Stimulated activated naive CD8-positive, alpha-beta T cell treated with anti-CD3 and anti-CD28 coated beads, Interleukin-15, amount 100 ng/mL, for 72 hours (primary cell): ENCODE results near the gene NDUFA3.

Experiments used
- ATAC-seq: fragments of 150-1000 bp; cut with Tn5 transposase; 2 replicates; pipeline ENCODE4 v1.10.0; 2021; ENCODE audit warnings: mild to moderate bottlenecking, moderate library complexity
- DNase-seq, 2 donors: peaks; one replicate each; pipeline ENCODE4 v3.0.0; 2021 to 2022
- H3K27ac Mint-ChIP-seq, 2 donors: one replicate each; pipeline ENCODE4 v1.8.0; 2022; ENCODE audit warnings: mild to moderate bottlenecking in 2 of 2, mixed read lengths in 2 of 2, moderate library complexity in 2 of 2
- H3K27me3 Mint-ChIP-seq: one replicate; pipeline ENCODE4 v1.8.0; 2022; ENCODE audit warnings: mixed read lengths
- H3K4me1 Mint-ChIP-seq: one replicate; pipeline ENCODE4 v1.8.0; 2022; ENCODE audit warnings: mild to moderate bottlenecking, mixed read lengths
- H3K4me3 Mint-ChIP-seq, 2 donors: one replicate each; pipeline ENCODE4 v1.8.0; 2022; ENCODE audit warnings: mild to moderate bottlenecking in 2 of 2, mixed read lengths in 2 of 2, moderate library complexity in 1 of 2
- H3K9me3 Mint-ChIP-seq, 2 donors: one replicate each; pipeline ENCODE4 v1.8.0; 2022; ENCODE audit warnings: mixed read lengths in 2 of 2

Gene NDUFA3

DNA sequence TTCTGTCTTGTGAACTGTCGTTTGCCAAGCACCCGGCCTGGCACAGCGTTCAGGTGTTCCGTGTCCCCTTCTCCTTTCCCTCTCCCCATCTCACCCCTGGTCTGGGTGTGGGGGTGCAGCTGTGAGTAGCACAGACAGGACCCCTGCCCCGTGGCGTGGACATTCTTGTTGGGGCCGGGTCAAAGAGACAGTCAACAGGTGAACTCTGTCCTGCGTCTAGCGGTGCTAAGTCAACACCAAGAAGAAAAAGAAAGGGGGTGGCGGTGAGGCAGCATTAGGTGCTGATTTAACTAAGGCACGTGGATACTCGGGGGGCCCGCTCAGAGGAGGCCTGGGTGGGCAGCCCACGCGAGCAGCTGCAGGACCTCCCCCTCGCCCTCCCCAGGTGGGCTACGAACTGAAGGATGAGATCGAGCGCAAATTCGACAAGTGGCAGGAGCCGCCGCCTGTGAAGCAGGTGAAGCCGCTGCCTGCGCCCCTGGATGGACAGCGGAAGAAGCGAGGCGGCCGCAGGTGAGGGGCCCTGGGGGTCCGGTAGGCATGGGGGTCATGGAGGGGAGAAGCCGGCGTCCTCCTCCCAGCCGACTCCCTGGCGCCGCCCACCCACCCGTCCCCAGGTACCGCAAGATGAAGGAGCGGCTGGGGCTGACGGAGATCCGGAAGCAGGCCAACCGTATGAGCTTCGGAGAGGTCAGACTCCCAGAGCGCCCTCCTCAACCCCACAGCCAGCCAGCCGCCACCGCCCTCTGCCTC, 25.2 kb downstream of the NDUFA3 start:
- Mint-ChIP-seq H3K9me3 (no peaks in the 10 kb centered on the region), H3K27ac (peak overlapping the region in 1 of 2 donors; percentile 76), H3K4me3 (no peak overlapping the region), H3K4me1 (no peaks in the 10 kb centered on the region), H3K27me3 (no peaks in the 10 kb centered on the region)
- no peak for DNase-seq
- peak; percentile 8 for ATAC-seq

DNA sequence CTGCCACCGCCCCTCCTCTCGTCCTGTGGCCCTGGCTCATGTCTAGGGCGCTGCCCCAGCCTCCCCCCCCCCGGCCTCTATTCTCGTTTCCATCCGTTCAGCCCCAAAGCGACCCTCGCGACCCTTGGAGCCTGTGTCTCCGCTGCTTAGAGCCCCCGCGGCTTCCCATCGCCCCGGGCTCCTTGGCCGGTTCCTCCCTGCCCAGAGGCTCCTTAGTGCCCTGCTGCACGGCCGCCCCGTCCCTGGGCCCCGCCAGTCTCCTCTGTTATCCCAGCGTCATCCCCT, 25.7 kb downstream of the NDUFA3 start:
- ATAC-seq (peak; percentile 14), DNase-seq (no peak)
- Mint-ChIP-seq H3K27me3 (no peaks in the 10 kb centered on the region), H3K4me1 (no peaks in the 10 kb centered on the region), H3K27ac (no peak overlapping the region), H3K4me3 (no peak overlapping the region), H3K9me3 (no peaks in the 10 kb centered on the region)

DNA sequence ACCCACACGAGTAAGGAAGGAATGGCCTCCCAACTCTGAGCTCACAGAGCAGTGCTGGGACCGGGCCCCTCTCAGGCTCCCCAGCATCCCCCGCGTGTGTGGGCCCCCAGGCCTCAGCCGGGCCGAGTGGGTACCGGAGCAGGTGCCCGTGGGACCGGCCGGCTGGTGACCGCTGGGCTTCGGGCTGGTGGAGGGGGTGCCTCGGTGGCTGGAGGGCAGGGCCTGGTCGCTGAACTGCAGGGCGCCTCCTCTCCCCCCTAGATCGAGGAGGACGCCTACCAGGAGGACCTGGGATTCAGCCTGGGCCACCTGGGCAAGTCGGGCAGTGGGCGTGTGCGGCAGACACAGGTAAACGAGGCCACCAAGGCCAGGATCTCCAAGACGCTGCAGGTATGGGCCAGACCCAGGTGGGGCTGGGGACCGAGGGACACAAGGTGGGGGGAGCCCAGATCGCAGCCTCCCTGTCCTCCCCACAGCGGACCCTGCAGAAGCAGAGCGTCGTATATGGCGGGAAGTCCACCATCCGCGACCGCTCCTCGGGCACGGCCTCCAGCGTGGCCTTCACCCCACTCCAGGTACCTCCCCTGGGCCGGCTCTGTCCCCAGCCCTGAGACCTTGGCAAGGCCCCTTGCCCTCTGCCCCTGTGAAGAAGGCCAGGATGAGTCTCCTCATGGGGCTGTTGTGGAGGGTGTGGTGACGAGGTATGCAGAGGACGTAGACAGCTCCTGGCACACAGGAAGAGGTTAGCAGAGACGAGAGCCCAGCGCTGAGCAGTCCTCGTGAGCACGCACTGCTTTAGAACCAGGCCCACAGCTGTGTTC, 26.4 kb downstream of the NDUFA3 start:
- no peaks in the 10 kb centered on the region for H3K9me3 Mint-ChIP-seq

DNA sequence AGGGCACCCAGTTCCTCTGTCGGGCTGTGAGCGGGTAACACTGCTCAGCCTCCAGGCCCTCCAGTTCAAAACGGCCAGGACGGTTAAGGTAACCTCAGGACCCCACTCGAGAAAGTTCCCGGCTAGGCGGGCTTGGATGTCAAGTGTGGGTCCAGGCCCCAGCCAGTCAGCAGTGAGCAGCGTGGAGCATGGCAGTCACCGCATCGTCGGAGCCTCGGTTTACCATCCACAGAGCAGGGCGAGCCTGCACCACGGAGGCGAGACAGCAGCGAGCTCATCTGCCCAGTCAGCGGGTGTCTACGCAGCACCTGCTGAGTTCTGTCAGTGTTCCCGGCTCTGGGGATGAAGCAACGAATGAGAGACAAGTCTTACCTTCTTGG, 27.0 kb downstream of the NDUFA3 start:
- no peak for ATAC-seq
- Mint-ChIP-seq H3K27ac (no peak overlapping the region), H3K4me1 (peaks cover 5% of the 10 kb centered on the region), H3K4me3 (no peak overlapping the region), H3K9me3 (no peaks in the 10 kb centered on the region), H3K27me3 (no peaks in the 10 kb centered on the region)
- DNase-seq = no peak

More for the DNA sequence above, 26.4 kb downstream of the NDUFA3 start:
- ATAC-seq (peak; percentile 42), DNase-seq (no peak)
- Mint-ChIP-seq H3K27me3 (no peaks in the 10 kb centered on the region), H3K4me3 (no peak overlapping the region), H3K27ac (peak overlapping the region in 1 of 2 donors; percentile 6), H3K4me1 (no peaks in the 10 kb centered on the region)

DNA sequence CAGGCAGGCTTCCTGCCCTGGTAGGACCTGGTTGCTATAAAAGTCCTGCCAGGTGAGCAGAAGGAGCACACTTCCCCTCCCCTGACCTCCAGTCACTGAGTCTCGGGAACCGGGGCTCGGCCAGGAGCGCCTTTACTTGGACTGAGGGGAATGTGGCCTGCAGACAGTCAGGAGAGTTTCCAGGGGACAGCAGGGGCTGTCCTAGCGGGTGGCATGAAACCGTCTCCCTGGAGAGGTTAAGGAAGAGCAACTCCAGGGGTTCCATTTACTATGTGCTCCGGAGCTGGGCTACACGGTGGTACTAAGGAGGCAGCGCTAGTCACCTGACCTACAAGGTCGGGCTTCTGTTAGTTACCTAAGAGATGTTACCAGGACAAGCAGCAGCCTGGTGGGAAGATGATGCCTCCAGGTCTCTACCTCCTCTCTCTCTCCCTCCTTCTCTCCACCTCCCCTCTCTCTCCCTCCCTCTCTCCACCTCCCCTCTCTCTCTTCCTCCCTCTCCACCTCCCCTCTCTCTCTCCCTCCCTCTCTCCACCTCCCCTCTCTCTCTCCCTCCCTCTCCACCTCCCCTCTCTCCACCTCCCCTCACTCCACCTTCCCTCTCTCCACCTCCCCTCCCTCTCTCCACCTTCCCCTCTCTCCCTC, 30.8 kb downstream of the NDUFA3 start:
- ATAC-seq (no peak), DNase-seq (no peak)
- peaks cover 17% of the 10 kb centered on the region for H3K4me1 Mint-ChIP-seq
- H3K27ac Mint-ChIP-seq = no peak overlapping the region
- no peaks in the 10 kb centered on the region for H3K9me3 Mint-ChIP-seq
- no peaks in the 10 kb centered on the region for H3K27me3 Mint-ChIP-seq
- H3K4me3 Mint-ChIP-seq = no peak overlapping the region

DNA sequence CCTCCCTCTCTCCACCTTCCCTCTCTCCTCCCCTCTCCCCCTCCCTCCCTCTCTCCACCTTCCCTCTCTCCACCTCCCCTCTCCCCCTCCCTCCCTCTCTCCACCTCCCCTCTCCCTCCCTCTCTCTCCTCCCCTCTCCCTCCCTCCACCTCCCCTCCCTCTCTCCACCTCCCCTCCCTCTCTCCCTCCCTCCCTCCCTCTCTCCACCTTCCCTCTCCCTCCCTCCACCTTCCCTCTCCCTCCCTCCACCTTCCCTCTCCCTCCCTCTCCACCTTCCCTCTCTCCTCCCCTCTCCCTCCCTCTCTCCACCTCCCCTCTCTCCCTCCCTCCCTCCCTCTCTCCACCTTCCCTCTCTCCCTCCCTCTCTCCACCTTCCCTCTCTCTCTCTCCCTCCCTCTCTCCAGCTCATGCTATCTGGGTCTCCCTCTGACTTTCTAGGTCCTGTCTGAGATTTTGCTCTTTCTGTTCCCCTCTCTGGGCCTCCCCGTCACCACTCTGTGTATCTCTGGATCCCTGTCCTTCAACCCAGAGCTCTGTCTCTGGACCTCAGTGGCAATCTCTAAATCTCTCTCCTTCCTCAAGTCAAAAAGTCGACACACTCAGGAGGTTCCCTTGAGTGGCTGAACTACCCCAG, 31.4 kb downstream of the NDUFA3 start:
- no peaks in the 10 kb centered on the region for H3K27me3 Mint-ChIP-seq
- no peak for DNase-seq
- no peak overlapping the region for H3K4me3 Mint-ChIP-seq
- no peak for ATAC-seq
- H3K4me1 Mint-ChIP-seq = peaks cover 23% of the 10 kb centered on the region
- peak overlapping the region in 1 of 2 donors; percentile 37 for H3K27ac Mint-ChIP-seq
- no peaks in the 10 kb centered on the region for H3K9me3 Mint-ChIP-seq

DNA sequence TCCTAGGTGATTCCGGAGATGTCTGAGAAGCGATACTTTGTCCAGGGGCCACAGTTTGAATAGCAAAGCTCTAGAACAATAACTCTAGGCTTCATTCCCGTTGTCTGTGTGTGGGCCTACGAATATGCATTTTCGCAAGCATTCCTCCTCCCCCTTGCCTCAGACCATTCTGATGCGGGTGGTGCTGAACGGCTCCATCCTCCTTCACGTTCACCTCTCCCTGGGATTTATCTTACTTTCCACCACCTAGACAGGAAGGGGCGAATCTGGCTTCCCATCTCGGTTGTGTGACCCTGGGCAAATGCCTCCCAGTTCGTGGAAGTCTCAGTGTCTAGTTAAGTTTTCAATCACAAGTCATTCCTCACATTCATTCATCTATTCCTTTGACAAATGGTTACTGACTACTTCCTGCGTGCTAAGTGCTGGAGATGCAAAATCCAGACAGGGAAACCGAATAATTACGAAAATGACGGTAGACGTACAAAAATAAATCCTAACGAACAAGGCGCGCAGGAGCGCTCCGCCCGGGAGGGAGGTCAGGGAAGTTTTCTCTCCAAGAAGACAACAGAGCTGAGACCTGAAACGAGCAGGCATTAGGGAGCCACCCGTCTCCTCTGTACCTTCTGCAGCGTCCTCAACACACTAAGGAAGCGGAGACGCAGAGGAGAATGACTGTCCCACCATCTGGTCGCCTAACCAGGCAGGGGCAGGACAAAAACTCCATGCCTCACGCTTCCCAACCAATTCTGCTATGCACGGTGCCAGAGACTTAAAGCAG, 33.6 kb downstream of the NDUFA3 start:
- no peaks in the 10 kb centered on the region for H3K9me3 Mint-ChIP-seq
- ATAC-seq = no peak
- no peak for DNase-seq
- peak overlapping the region; percentile 89 to 97 for H3K4me3 Mint-ChIP-seq
- no peaks in the 10 kb centered on the region for H3K27me3 Mint-ChIP-seq
- peak overlapping the region; percentile 88 to 98 for H3K27ac Mint-ChIP-seq
- peaks cover 42% of the 10 kb centered on the region for H3K4me1 Mint-ChIP-seq

DNA sequence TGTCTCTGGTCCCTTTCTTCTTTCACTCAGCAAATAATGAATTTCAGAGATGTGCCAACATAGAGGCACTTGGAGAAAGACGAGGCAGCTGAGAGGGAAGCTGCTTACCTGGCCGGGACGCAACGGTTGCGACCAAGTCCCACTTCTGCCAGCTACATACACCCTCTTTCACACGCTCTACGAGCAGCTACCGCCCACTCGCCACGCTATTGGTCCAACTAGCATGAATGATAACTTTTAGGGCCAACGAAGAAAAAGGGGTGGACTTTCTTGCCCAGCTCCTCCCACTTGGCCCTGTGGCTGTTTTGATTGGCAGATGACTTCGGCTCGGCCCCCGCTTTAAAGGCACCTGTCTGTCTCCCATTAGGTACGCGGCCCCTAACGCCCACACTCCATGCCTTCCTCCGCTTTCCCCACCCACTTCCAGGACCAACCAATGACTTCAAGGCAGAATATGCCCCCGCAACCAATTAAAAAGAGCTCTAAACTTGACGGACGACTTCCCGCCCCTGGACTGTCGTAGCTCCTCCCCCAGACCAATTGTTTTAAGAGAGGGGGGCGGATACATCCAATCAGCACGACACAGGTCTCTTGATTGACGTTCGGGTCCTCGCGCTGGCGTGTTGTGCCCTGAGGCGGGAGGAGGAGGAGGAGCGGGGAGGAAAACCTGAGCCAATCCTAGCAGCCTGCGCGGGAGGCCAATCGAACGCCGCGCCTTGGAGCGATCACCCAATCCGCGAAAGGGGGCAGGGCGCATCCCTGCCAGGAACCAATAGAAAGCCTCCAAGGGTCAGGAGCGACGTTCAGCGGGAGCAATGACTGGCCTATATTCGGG, 34.4 kb downstream of the NDUFA3 start:
- ATAC-seq (peak; percentile 90), DNase-seq (peak; percentile 99 to 100)
- Mint-ChIP-seq H3K27me3 (no peaks in the 10 kb centered on the region), H3K9me3 (no peaks in the 10 kb centered on the region), H3K4me1 (peaks cover 48% of the 10 kb centered on the region), H3K4me3 (peak overlapping the region; percentile 89 to 97), H3K27ac (peak overlapping the region; percentile 92 to 98)

DNA sequence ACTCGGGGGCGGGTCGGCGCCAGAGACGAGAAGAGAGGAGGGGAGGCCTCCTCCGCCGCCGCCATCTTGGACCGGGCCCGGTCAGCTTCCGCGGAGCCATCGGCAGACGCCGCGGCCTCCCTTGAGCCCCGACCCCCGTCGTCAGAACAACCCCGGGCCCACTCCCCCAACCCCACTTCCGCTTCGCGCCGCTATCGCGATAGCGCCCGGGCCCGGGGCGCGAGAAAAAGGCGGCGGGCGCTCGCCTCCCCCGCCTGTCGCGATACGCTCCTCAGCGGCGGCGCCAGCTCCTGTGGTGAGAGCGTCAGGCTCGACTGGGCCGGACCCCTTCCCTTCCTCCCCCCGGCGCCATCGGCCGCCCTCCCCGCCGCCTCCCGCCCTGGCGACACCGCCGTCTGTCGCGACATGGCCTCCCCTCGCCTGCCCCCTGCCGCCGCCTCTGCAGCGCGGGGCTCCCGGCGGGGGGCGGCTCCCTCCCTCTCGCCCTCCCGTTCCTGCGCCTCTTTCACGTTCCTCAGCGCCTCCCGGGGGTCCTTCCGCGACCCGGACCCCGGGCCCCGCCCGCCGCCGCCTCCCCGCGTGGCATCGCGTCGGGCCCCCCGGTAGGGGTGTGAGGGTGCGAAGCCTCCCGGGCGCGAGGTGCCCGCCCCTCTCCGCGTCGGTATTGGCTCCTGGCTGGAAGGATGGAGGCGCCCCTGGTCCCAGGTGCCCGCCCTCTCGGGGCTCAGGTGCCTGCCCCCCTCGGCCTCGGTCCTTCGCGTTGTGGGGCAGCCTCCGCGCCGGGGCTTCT, 35.2 kb downstream of the NDUFA3 start, which contains the start of gene CNOT3:
Gene CNOT3 (plus strand): TSS at position 64 of the 790 bp plus-strand sequence. CDS start 5,217 bp downstream, outside the sequence.
- Mint-ChIP-seq H3K27ac (peak within 1 kb of the TSS; percentile 98 to 99), H3K9me3 (no peaks in the 10 kb centered on the region), H3K4me3 (peak within 1 kb of the TSS; percentile 92 to 97), H3K27me3 (no peaks in the 10 kb centered on the region), H3K4me1 (peaks cover 52% of the 10 kb centered on the region)
- no peak for ATAC-seq
- DNase-seq = peak; percentile 15 to 31

DNA sequence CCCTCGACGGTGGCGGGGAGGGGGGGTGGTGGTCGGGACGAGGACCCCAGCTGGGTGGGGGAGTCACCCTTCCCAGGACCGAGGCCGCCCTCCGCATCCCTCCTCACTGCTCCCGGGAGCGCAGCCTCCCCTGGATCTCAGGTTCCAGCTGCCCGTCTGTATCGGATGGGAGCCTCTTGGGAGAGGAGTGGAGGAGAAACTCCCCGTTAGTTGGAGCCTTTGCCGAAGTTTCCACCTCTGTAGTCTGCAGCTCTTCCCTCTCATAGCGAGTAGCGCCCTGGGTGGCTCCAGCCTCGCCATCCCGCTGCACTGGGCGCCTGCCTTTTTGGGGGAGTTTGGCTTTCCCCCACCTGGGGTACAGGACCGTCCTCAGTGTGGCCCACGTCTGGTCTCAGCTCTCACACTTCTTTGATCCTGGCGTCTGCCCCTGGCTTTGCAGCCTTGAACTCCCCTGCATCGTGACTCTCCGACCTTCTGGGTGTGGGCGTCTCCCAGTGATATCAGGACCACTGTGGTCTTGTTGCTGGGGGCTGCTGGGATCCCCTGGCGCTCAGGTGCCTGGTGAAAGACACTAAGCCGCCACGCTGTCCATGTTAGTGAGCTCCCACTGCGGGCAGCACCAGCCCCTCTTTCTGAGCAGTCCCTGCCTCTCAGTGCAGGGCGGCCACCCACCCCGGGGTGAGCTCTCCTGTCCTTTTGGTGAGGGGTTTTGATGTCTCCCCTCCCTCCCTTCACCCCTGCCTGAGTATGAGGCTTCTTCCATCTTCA, 36.0 kb downstream of the NDUFA3 start:
- Mint-ChIP-seq H3K4me1 (peaks cover 54% of the 10 kb centered on the region), H3K27me3 (no peaks in the 10 kb centered on the region)

DNA sequence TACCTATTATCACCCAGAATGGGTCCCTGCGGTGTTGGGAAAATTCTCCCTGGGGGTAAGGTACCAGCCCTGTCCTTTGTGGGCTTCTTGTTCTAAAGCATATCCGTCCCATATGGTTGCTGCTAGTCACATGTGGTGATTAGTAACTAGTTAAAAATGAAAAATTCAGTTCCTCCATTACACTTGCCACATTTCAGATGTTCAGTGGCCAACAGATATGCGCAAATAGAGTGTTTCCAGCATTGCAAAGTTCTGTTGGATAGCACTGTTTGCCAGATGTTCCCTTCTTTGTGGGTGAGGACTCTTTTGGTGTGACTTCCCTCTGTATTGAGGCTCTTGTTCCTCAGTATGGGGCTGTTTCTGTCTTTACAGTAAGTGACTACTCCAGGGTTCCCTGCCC, 38.7 kb downstream of the NDUFA3 start:
- ATAC-seq = no peak
- Mint-ChIP-seq H3K9me3 (no peaks in the 10 kb centered on the region), H3K27me3 (no peaks in the 10 kb centered on the region), H3K27ac (no peak overlapping the region), H3K4me3 (no peak overlapping the region), H3K4me1 (peaks cover 54% of the 10 kb centered on the region)
- DNase-seq = no peak

More for the DNA sequence above, 36.0 kb downstream of the NDUFA3 start:
- Mint-ChIP-seq H3K27ac (peak overlapping the region; percentile 98 to 99), H3K9me3 (no peaks in the 10 kb centered on the region), H3K4me3 (peak overlapping the region; percentile 92 to 93)
- DNase-seq (peak; percentile 15 to 36), ATAC-seq (no peak)

DNA sequence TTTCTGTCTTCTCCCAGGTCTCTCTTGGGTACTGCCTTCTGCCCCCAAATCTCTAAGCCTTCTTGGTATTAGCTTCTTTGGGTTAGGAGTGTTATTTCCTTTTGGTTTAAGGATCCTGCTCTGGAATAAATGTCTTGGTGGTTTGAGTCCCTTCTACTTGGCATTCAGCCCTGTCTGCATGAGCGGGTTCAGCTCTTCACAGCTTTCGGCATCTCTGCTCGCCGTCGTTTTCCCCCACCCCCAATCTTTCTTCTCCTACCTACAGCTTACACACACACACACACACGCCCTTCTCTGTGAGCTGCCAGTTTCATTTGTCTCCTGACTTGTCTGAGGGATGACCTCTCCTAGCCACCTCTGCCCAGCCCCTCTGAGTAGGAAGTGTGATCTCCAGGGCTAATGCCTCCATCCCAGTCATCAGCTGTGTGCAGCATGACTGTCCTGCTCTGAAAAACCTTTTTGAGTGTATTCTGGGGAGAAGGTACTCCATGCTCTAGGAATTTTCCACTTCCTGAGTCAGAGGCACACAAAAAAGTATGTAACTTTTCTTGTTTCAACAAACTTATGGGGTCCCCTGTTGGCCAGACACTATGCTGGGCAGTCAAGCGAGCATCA, 39.6 kb downstream of the NDUFA3 start:
- Mint-ChIP-seq H3K27me3 (no peaks in the 10 kb centered on the region), H3K27ac (no peak overlapping the region), H3K4me1 (peaks cover 49% of the 10 kb centered on the region), H3K4me3 (no peak overlapping the region), H3K9me3 (no peaks in the 10 kb centered on the region)
- DNase-seq (no peak), ATAC-seq (no peak)
